Peyer's patch (tissue), 4 donors: ENCODE results near the gene STRN. TPM values are rescaled to one million over a fixed set of nuclear protein-coding genes. Genes with fewer than 3 reads are reported as not detected.
"Not testable (repeated sequence)": the region's sequence is repeated elsewhere in the genome, so short reads cannot be mapped to it uniquely, and the experiment has no call there.

ENCODE experiments used
- DNase-seq, 3 donors: peaks; one replicate each; pipeline ENCODE4 v3.0.0-alpha.2; 2017 to 2019
- H3K27ac ChIP-seq, 4 donors: fragments of 200-600 bp; sonication (generic); one replicate each; pipeline ENCODE4 v1.5.1; 2016 to 2019
- H3K27me3 ChIP-seq, 2 donors: fragments of 200-600 bp; sonication (generic); one replicate each; pipeline ENCODE4 v1.5.1; 2019
- H3K36me3 ChIP-seq, 3 donors: fragments of 200-600 bp; sonication (generic); one replicate each; pipeline ENCODE4 v1.5.1; 2016 to 2019
- H3K4me1 ChIP-seq, 4 donors: fragments of 200-600 bp; sonication (generic); one replicate each; pipeline ENCODE4 v1.5.1; 2016 to 2019
- H3K4me3 ChIP-seq, 4 donors: fragments of 200-600 bp; sonication (generic); 1 replicate in 3 of 4; 2 replicates in 1 of 4; pipeline ENCODE4 v1.5.1; 2016 to 2019; ENCODE audit warnings: mild to moderate bottlenecking in 1 of 4
- H3K9me3 ChIP-seq, 4 donors: fragments of 200-600 bp; sonication (generic); one replicate each; pipeline ENCODE4 v1.5.1; 2016 to 2019; ENCODE audit warnings: mild to moderate bottlenecking in 1 of 4
- POLR2A ChIP-seq, 2 donors: fragments of 450-650 bp; IDR thresholded peaks; one replicate each; pipeline ENCODE4 v1.5.1; 2017; ENCODE audit warnings: antibody characterized with exemption in 2 of 2, mild to moderate bottlenecking in 2 of 2, moderate library complexity in 2 of 2
- total RNA-seq, 4 donors: library from RNA; depleted of rRNA; stranded (reverse); fragments of >200 nt; gene quantifications; one replicate each; pipeline ENCODE4 v1.1.0, GENCODE V29; 2016
- TF ChIP-seq, protein P1 (sequence below), 6 experiments: fragments of 450-650 bp in 4 of 6; fragments of 200-600 bp in 2 of 6; sonication (generic) in 1 of 6; IDR thresholded peaks; one replicate each; pipeline ENCODE4 v1.5.1; 2017 to 2019; ENCODE audit warnings: antibody characterized with exemption in 6 of 6, mild to moderate bottlenecking in 3 of 6, moderate library complexity in 1 of 6

STRN gene
- total RNA-seq, 4 donors from 2014 or later = 15.7 to 26.1 (median 24.0) TPM

DNA sequence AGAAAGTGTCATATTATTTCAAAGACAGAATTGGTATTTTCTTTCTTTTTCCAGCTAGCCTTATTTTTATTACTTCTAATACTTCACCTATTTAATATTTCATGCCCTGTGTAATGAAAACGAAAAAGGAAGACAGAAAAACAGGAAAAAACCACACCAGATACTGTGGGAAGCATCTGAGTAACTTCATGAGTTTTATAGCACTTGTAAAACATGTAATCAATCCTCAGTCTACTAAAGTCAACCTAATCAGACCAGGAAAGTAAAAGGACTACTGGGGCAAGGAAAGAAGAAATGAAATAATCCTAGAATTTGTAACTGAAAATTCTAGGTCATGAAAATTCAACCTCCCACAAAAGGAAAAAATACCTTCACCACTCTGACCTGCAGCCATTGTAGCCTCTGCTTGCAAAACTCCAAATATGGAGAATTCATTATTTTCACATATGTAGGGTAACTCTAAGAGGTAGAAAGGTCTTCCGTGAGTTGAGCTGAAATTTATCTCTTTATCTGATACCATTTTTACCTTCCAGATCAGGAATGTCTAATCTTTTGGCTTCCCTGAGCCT is 34.7 kb upstream of the STRN start:
- H3K27ac ChIP-seq = peak overlapping the region in 2 of 4 donors; percentile 10 to 74
- peaks cover 0 to 9% (median 0%) of the 10 kb centered on the region in 4 donors for H3K4me1 ChIP-seq
- peaks cover 0 to 88% (median 0%) of the 10 kb centered on the region in 3 donors for H3K36me3 ChIP-seq
- H3K27me3 ChIP-seq = no peaks in the 10 kb centered on the region
- no peak for TF ChIP-seq POLR2A (IDR thresholded peaks at IDR 0.05)
- TF ChIP-seq, protein P1, sequence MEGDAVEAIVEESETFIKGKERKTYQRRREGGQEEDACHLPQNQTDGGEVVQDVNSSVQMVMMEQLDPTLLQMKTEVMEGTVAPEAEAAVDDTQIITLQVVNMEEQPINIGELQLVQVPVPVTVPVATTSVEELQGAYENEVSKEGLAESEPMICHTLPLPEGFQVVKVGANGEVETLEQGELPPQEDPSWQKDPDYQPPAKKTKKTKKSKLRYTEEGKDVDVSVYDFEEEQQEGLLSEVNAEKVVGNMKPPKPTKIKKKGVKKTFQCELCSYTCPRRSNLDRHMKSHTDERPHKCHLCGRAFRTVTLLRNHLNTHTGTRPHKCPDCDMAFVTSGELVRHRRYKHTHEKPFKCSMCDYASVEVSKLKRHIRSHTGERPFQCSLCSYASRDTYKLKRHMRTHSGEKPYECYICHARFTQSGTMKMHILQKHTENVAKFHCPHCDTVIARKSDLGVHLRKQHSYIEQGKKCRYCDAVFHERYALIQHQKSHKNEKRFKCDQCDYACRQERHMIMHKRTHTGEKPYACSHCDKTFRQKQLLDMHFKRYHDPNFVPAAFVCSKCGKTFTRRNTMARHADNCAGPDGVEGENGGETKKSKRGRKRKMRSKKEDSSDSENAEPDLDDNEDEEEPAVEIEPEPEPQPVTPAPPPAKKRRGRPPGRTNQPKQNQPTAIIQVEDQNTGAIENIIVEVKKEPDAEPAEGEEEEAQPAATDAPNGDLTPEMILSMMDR (IDR thresholded peaks at IDR 0.05) = no peak
- no peaks in the 10 kb centered on the region for H3K9me3 ChIP-seq
- DNase-seq = no peak
- H3K4me3 ChIP-seq = no peak overlapping the region

DNA sequence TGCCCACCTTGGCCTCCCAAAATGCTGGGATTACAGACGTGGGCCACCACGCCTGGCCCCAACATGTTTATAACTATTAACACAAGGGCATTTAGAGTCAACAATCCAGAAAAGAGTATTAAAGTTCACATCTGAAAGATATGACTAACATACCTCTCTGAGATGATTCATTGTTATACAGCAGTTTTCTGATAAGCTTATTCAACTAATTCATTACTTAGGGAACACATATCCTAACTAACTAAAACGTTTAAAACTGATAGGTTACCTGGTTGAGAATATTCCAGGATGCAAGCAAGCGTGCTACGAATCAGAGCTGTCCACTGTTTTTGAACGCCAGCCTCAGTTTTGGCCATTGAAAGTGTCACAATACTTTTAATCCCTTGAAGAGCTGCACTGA is 34.0 kb upstream of the STRN start:
- Histone ChIP-seq H3K36me3 (peaks cover 0 to 85% (median 0%) of the 10 kb centered on the region in 3 donors), H3K27ac (peak overlapping the region in 3 of 4 donors; percentile 50 to 86 (median 74)), H3K9me3 (no peaks in the 10 kb centered on the region), H3K4me3 (peak overlapping the region in 2 of 4 donors; percentile 7 to 9), H3K4me1 (peaks cover 0 to 9% (median 0%) of the 10 kb centered on the region in 4 donors), H3K27me3 (no peaks in the 10 kb centered on the region)
- DNase-seq = no peak
- TF ChIP-seq, protein P1 (IDR thresholded peaks at IDR 0.05) = no peak
- no peak for TF ChIP-seq POLR2A (IDR thresholded peaks at IDR 0.05)

DNA sequence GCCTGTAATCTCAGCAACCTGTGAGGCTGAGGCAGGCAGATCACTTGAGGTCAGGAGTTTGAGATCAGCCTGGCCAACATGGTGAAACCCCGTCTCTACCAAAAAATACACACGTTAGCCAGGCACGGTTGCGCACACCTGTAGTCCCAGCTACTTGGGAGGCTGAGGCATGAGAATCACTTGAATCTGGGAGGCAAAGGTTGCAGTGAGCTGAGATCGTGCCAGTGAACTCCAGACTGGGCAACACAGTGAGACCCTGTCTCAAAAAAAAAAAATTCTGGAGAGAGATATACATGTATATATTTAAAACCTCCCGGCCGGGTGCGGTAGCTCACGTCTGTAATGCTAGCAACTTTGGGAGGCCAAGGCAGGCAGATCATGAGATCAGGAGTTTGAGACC is 33.1 kb upstream of the STRN start:
- not testable (repeated sequence) for DNase-seq, H3K9me3 ChIP-seq, H3K27me3 ChIP-seq, H3K4me1 ChIP-seq, H3K4me3 ChIP-seq
- peaks cover 0 to 78% (median 0%) of the 10 kb centered on the region in 3 donors for H3K36me3 ChIP-seq
- H3K27ac ChIP-seq = peak overlapping the region in 1 of 4 donors; percentile 50

DNA sequence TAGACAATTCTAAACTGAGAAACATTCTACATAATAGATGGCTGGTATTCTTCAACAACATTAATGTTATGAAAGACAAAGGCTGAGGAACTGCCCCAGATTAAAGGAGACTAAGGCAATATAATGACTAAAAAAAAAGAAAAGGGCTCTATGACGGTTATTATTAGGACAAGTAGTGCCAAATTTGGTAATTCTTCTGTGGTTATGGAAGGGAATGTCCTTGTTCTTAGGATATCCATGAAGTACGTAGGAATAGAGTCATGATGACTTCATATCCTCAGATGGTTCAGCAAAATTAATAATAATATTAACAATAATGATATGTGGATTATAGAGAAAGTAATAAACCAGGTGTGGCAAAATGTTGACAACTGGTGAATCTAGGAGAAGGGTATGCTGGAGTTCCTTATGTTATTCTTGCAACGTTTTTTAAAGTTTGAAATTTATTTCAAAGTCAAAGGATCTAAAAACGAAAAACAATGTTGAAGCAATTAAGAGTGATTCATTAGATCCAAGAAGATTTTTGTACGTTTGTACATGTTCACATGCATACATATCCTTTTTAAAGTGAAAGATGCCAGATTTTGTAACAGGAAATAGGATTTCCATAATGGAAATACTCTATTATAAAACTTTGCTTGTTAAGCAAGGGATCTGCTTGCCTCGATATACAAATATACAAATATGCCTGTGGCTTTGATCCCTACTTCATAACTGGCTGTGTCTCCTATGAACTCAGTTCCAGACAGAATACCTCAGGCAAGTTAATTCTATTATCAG is 27.7 kb upstream of the STRN start:
- no peaks in the 10 kb centered on the region for H3K4me1 ChIP-seq
- peaks cover 0 to 40% (median 0%) of the 10 kb centered on the region in 3 donors for H3K36me3 ChIP-seq
- no peak overlapping the region for H3K4me3 ChIP-seq
- H3K27me3 ChIP-seq = no peaks in the 10 kb centered on the region
- no peaks in the 10 kb centered on the region for H3K9me3 ChIP-seq
- no peak for DNase-seq
- no peak overlapping the region for H3K27ac ChIP-seq
- no peak for TF ChIP-seq POLR2A (IDR thresholded peaks at IDR 0.05)
- TF ChIP-seq, protein P1 (IDR thresholded peaks at IDR 0.05) = no peak

DNA sequence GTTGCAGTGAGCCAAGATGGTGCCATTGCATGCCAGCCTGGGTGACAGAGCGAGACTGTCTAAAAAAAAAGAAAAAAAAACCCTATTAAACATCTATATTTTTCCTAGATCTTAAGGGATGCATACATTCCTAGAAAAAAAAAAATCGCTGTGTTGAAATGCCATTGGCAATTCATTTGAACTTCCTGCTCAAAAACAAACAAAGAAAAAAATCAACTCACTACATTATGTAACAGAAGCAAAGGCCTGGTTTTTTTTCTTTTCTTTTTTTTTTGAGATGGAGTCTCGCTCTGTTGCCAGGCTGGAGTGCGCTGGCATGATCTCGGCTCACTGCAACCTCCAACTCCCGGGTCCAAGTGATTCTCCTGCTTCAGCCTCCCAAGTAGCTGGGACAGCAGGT is 21.7 kb upstream of the STRN start:
- Histone ChIP-seq H3K4me3 (no peak overlapping the region), H3K36me3 (peaks cover 0 to 17% (median 0%) of the 10 kb centered on the region in 3 donors), H3K9me3 (no peaks in the 10 kb centered on the region)

More for the DNA sequence above, 21.7 kb upstream of the STRN start:
- DNase-seq = no peak
- H3K4me1 ChIP-seq = no peaks in the 10 kb centered on the region
- H3K27ac ChIP-seq = no peak overlapping the region
- TF ChIP-seq, protein P1 (IDR thresholded peaks at IDR 0.05) = no peak
- TF ChIP-seq POLR2A (IDR thresholded peaks at IDR 0.05) = no peak
- H3K27me3 ChIP-seq = no peaks in the 10 kb centered on the region
